IPS-20b (cell line): ENCODE results near the gene PLCXD1.
"Not testable (repeated sequence)": the region's sequence is repeated elsewhere in the genome, so short reads cannot be mapped to it uniquely, and the experiment has no call there.

Experiments
- H3K27ac ChIP-seq: one replicate; pipeline ENCODE4 v1.5.1; 2013; ENCODE audit warnings: low read length
- H3K27me3 ChIP-seq: 2 replicates; pipeline ENCODE4 v1.6.1; 2013; ENCODE audit warnings: mild to moderate bottlenecking, low read length, inconsistent platforms; ENCODE audit not compliant: insufficient read depth
- H3K36me3 ChIP-seq: 2 replicates; pipeline ENCODE4 v1.6.1; 2013; ENCODE audit warnings: low read depth, mild to moderate bottlenecking, inconsistent platforms, low read length, moderate library complexity; ENCODE audit not compliant: insufficient read depth
- H3K4me1 ChIP-seq: 2 replicates; pipeline ENCODE4 v1.6.1; 2013; ENCODE audit warnings: mild to moderate bottlenecking, control low read depth, inconsistent platforms, low read length, moderate library complexity; ENCODE audit not compliant: insufficient read depth
- H3K4me3 ChIP-seq: 2 replicates; pipeline ENCODE4 v1.5.1; 2013; ENCODE audit warnings: mild to moderate bottlenecking, low read length, inconsistent platforms
- H3K9ac ChIP-seq: 2 replicates; pipeline ENCODE4 v1.6.1; 2013; ENCODE audit warnings: low read depth, mild to moderate bottlenecking, inconsistent platforms, low read length, moderate library complexity
- H3K9me3 ChIP-seq: 2 replicates; pipeline ENCODE4 v1.6.1; 2013; ENCODE audit warnings: mild to moderate bottlenecking, low read depth, low read length, inconsistent platforms; ENCODE audit not compliant: insufficient read depth

The PLCXD1 gene

DNA sequence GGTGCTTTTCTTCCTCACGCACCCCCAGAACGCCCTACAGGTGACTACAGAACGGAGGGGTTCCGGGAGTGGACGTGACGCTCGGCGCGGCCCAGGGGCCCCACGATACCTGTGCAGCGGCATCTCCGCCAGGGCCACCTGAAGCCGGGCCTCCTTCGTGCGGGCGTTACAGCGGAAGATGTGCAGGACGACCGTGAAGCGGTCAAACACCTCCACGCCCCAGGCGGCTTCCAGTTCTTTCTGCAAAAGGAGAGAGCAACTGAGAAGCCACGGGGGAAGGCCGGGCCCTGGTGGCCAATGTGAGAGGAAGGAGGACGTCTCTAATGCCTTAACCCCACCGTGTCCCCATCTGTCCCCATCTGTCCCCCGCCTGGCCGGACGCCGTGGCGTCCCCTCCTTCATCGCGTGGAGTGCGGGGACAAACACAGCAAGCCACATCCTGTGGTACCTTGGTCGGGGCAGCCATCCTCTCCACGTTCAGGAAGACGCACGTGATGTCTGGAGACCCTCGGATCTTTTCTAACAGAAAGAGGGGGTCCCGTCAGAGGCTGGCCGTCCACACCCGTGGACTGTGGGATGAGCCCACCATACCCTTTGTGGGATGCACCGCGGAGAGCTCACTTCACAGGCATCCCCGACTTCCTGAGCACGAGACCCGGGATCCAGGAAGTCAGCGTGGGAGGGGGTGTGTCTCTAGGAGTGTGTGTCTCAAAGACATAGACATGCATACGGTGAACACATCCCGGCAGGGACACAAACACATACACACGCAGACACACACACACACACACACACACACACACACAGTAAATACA, 33.8 kb downstream of the PLCXD1 start:
- Histone ChIP-seq H3K27ac (no peak overlapping the region), H3K4me1 (no peaks in the 10 kb centered on the region), H3K9ac (no peak overlapping the region), H3K36me3 (peaks cover 47% of the 10 kb centered on the region), H3K4me3 (no peak overlapping the region), H3K27me3 (peaks cover 2% of the 10 kb centered on the region; the same call in 1 of the 2 replicates), H3K9me3 (no peaks in the 10 kb centered on the region)

DNA sequence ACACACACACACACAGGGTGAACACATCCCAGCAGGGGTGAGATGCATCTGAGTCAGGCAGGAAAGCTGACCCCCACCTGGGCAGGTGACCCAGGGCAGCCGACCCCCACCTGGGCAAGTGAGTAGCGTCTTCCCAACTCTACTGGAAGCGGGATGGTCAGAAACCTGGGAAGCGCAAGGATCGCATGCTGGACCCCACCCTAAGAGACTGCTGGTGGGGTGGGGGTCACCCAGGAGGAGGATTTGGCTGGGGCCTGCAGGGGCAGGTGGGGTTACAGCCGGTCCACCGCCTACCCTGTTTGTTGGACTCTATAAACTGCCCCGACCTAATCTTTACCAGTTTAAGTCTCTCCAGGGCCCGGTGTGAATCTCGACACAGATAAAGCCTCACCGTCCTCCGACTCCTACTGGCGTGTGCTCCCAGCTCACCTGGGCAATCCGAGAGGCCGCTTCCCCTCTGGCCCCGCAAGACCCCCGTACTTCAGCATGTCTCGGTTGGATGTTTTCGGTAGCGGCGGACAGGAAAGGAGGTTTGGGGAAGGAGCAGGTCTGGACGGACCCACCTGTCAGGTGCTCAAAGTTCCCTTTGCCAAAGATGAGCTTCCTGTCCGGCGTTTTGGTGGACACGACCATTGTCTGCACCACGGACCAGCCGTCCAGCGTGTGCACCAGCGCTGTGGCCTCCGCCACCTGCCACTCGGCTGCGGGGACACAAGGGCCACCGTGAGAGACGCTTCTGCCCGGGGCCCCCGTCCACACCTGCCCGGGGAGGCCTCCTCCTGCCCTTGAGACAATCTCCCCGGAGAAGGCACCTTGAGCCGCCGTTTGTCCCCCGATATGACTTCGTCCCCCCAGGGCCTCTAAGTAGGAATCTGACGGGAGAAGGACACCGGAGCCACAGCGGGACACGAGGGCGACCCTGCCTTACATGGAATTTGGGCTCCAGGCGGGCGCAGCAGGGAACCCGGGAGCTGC, 35.5 kb downstream of the PLCXD1 start:
- peaks cover 6% of the 10 kb centered on the region for H3K4me1 ChIP-seq
- no peak overlapping the region; the same call in 1 of the 2 replicates for H3K4me3 ChIP-seq
- H3K27me3 ChIP-seq = peaks cover 12% of the 10 kb centered on the region; the same call in 1 of the 2 replicates
- no peak overlapping the region for H3K27ac ChIP-seq
- no peaks in the 10 kb centered on the region for H3K9me3 ChIP-seq
- H3K36me3 ChIP-seq = peaks cover 39% of the 10 kb centered on the region
- no peak overlapping the region for H3K9ac ChIP-seq

DNA sequence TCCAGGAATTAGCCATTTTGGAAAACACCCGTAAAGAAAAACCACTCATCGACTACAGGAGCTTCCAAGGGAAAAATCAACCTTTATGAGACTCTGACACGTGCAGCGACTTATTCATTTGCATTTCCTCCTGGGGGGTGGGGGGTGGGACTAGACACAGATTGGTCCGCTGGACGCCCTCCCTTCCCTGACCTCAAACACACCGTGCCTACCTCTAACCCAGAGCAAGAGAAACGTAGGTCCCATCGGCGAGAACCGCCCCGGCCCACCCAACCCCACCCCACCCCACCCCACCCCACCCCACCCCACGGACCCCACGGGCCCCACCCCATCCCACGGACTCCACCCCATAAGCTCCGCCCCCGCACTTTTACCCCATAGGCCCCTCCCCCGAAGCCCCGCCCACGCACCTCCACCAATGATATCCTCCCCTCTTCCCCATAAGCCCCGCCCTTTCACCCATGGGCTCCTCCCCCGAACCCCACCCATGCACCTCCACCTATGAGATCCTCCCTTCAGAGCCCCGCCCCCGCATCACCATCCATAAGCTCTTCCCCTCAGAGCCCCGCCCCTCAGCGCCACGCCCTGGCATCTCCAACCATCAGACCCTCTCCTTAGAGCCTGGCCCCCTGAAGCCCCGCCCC, 36.4 kb downstream of the PLCXD1 start:
- peak overlapping the region; percentile 75; the same call in 1 of the 2 replicates for H3K4me3 ChIP-seq
- H3K36me3 ChIP-seq = peaks cover 30% of the 10 kb centered on the region
- H3K27ac ChIP-seq = no peak overlapping the region
- H3K4me1 ChIP-seq = peaks cover 6% of the 10 kb centered on the region
- H3K9ac ChIP-seq = no peak overlapping the region
- peaks cover 12% of the 10 kb centered on the region; the same call in 1 of the 2 replicates for H3K27me3 ChIP-seq
- no peaks in the 10 kb centered on the region for H3K9me3 ChIP-seq

DNA sequence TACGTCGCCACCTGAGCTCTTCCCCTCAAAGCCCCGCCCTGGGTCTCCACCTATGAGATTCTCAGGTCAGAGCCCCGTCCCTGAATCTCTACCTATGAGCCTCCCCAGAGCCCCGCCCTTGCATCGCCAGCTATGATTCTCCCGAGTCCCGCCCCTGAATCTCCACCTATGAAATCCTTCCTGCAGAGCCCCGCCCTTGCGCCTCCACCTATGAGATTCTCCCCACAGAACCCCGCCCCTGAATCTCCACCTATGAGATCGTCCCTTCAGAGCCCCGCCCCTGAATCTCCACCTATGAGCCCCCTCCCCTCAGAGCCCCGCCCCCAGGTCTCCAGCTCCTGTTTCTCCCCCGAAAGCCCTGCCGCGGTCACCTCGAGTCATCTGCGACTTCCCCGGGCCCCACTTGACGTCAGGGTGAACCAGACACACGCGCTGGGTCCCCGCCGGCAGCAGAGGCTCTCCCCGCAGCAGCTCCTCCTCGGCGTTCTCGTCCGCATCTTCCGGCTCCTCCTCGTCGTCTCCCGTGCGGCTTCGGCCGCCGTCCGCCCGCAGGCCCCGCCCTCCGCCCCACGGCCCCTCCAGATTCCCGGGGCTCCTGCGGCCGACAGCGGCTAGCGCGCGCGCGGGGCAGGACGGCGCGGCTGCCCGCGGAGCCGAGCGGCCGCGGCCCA, 37.0 kb downstream of the PLCXD1 start:
- Histone ChIP-seq H3K4me1 (peaks cover 6% of the 10 kb centered on the region), H3K27me3 (peaks cover 12% of the 10 kb centered on the region; the same call in 1 of the 2 replicates), H3K4me3 (peak overlapping the region; percentile 75), H3K9ac (peak overlapping the region; percentile 82), H3K36me3 (peaks cover 27% of the 10 kb centered on the region), H3K9me3 (no peaks in the 10 kb centered on the region), H3K27ac (no peak overlapping the region)

DNA sequence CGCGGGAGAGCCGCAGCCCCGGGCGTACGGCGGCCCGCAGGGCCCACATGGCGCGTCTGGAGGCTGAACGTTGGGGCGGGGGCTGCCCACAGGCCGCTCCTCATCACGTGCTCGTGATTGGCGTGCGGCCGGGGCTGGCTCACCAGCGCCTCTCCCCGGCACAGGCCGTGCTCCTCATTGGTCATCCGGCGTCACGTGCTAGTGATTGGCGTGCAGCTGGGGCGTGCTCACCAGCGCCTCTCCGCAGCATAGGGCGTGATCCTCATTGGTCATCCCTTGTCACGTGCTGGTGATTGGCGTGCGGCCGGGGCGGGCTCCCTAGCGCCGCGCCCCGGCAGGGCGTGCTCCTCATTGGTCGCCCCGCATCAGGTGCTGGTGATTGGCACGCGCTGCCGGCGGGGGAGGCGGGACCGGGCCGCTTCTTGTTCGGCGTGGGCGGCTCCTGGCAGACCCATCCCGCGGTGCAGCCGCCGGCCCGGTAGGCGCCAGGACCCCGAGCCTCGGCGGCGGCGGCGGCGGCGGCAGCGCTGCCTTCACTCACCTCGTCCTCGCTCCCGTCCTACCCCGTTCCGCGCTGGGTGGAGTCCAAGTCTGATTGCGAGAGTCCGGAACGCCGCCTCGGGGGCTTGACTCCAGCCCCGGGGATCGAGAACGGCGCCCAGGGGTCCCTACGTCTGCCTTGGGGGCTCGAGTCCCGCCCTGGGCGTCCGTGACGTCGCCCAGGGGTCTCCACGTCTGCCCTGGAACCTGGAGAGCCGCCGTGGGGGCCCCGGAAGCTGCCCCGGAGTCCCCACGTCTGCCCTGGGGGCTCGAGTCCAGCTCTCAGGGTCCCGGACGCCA, 37.8 kb downstream of the PLCXD1 start, which contains the start of gene GTPBP6:
Gene GTPBP6 (minus strand): TSS at position 58 of the 840 bp plus-strand sequence. CDS start 9 bp downstream, at position 49.
- H3K4me3 ChIP-seq = peak within 1 kb of the TSS; percentile 77
- H3K9me3 ChIP-seq = no peaks in the 10 kb centered on the region
- peaks cover 12% of the 10 kb centered on the region; the same call in 1 of the 2 replicates for H3K27me3 ChIP-seq
- H3K27ac ChIP-seq = peak within 1 kb of the TSS; percentile 77
- peak within 1 kb of the TSS; percentile 90 for H3K9ac ChIP-seq
- peaks cover 6% of the 10 kb centered on the region for H3K4me1 ChIP-seq
- H3K36me3 ChIP-seq = peaks cover 19% of the 10 kb centered on the region

DNA sequence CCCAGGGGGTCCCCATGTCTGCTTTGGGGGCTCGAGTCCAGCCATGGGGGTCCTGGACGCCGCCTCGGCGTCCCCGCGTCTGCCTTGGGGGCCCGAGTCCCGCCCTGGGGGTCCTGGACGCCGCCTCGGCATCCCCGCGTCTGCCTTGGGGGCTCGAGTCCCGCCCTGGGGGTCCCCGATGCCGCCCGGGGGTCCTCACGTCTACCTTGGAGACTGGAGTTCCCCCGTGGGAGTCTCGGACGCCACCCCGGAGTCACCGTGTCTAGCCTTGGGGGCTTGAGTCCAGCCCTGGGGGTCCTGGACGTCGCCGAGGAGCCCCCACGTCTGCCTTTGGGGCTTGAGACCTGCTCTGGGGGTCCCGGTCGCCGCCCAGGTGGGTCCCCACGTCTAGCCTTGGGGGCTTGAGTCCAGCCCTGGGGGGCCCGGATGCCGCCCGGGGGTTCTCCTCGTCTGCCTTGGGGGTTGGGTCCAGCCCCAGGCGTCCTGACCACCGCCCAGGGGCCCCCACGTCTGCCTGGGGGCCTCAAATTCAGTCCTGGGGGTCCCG, 38.5 kb downstream of the PLCXD1 start:
- peak overlapping the region; percentile 77 for H3K27ac ChIP-seq
- H3K9me3 ChIP-seq = no peaks in the 10 kb centered on the region
- peaks cover 17% of the 10 kb centered on the region for H3K36me3 ChIP-seq
- peak overlapping the region; percentile 90 for H3K9ac ChIP-seq
- peak overlapping the region; percentile 77 for H3K4me3 ChIP-seq
- H3K4me1 ChIP-seq = peaks cover 6% of the 10 kb centered on the region
- peaks cover 12% of the 10 kb centered on the region; the same call in 1 of the 2 replicates for H3K27me3 ChIP-seq

DNA sequence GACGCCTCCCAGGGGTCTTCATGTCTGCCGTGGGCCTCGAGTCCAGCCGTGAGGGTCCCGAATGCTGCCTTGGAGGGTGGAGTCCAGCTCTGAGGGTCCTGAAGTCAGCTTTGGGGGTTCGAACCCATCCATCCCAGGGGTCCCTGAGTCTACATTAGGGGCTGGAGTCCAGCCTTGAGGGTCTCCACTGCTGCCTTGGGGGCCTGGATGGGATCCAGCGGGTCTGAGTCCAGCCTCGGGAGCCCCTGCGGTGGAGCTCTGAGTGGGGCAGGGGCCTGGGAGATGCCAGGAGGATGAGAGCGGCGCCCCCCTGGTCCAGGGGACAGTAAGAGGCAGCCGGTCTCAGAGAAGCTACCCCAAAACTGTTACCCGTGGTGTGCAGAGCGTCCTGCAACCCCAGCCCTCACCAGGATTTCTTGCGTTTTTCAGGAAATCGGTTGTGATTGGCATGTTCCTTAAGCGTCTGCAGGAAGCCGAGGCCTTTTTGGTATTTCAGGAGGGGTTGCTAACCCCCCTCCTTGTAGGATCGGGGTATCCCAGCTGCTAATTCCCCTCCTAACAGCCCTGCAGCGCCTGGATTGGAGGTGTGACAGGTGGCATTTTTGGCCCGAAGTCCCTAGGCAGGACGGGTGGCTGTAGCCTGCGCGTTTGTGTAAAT, 39.1 kb downstream of the PLCXD1 start:
- Histone ChIP-seq H3K27ac (no peak overlapping the region), H3K36me3 (peaks cover 13% of the 10 kb centered on the region), H3K27me3 (peaks cover 12% of the 10 kb centered on the region; the same call in 1 of the 2 replicates), H3K9me3 (no peaks in the 10 kb centered on the region), H3K4me3 (peak overlapping the region; percentile 77), H3K4me1 (peaks cover 6% of the 10 kb centered on the region), H3K9ac (peak overlapping the region; percentile 90)

DNA sequence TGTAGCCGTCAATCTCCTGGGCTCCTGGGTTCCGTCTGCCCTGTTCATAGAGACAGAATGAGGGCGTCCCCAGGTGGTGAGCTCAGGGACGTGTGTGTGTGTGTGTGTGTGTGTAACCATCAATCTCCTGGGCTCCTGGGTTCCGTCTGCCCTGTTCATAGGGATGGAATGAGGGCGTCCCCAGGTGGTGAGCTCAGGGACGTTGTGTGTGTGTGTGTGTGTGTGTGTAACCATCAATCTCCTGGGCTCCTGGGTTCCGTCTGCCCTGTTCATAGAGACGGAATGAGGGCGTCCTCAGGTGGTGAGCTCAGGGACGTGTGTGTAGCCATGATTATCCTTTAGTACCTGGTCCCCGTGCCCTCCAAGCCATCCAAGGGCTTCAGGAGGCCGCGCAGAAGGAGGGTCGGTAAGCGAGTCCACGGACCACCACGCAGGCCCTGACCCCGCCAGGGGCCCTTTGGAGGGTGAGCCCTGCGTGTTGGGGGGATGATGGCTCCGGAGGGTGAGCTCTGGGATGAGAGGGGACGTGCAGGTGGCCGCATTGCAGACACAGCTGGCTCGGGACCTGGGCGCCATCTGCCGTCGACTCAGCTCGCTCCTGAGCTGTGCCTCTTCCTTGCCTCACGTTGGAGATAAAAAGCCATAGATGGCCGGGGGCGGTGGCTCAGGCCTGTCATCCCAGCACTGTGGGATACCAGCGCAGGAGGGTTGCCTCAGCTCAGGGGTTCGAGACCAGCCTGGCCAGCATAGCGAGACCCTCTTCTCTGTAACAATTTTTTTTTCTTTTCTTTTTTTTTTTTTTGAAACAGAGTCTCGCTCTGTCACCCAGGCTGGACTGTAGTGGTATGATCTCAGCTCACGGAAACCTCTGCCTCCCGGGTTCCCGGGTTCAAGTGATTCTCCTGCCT, 42.8 kb downstream of the PLCXD1 start:
- Histone ChIP-seq H3K9ac (no peak overlapping the region), H3K4me1 (peaks cover 6% of the 10 kb centered on the region), H3K27ac (no peak overlapping the region), H3K4me3 (no peak overlapping the region), H3K36me3 (no peaks in the 10 kb centered on the region), H3K9me3 (no peaks in the 10 kb centered on the region), H3K27me3 (peaks cover 12% of the 10 kb centered on the region; the same call in 1 of the 2 replicates)

DNA sequence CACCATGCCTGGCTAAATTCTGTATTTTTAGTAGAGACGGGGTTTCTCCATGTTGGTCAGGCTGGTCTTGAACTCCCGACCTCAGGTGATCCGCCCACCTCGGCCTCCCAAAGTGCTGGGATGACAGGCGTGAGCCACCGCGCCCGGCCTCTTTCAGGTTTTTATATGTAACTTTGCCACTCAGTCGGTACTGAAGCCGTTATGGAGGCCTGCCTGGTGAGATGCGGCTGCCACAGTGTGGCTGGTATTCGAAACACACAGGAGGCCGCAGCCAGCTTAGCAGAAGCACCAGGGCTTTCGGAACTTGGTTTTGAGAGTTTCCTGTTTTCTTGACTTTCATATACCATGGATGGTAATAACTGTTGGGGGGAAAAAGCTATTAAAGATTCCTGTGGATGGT, 43.5 kb downstream of the PLCXD1 start:
- not testable (repeated sequence) for H3K4me3 ChIP-seq, H3K9ac ChIP-seq, H3K4me1 ChIP-seq, H3K9me3 ChIP-seq, H3K36me3 ChIP-seq, H3K27ac ChIP-seq
- peaks cover 12% of the 10 kb centered on the region; the same call in 1 of the 2 replicates for H3K27me3 ChIP-seq
